Adrenal gland (tissue), 12 donors: ENCODE data around the gene LRP8. TPM values are rescaled to one million over a fixed set of nuclear protein-coding genes. Genes with fewer than 3 reads are reported as not detected.

Source experiments
- DNase-seq, 7 donors: peaks; one replicate each; pipeline ENCODE4 v3.0.0-alpha.2; 2019 to 2020
- H3K27ac ChIP-seq, 5 donors: fragments of 200-600 bp; sonication (generic) in 4 of 5; 1 replicate in 3 of 5; 2 replicates in 2 of 5; pipeline versions ENCODE4 v1.5.1 to v1.8.0; 2016 to 2020; ENCODE audit warnings: mild to moderate bottlenecking in 1 of 5
- H3K27me3 ChIP-seq: fragments of 200-600 bp; 2 replicates; pipeline ENCODE4 v1.8.0; 2021
- H3K36me3 ChIP-seq, 2 donors: fragments of 200-600 bp; replicated peaks in 1 of 2; 1 replicate in 1 of 2; 2 replicates in 1 of 2; pipeline versions ENCODE4 v1.5.1 to v1.8.0; 2018 to 2022
- H3K4me1 ChIP-seq, 2 donors: fragments of 200-600 bp; replicated peaks in 1 of 2; 1 replicate in 1 of 2; 2 replicates in 1 of 2; pipeline versions ENCODE4 v1.5.1 to v1.8.0; 2018 to 2021
- H3K4me3 ChIP-seq, 4 donors: fragments of 200-600 bp; sonication (generic) in 3 of 4; one replicate each; pipeline ENCODE4 v1.5.1; 2016 to 2018
- H3K9me3 ChIP-seq, 3 donors: fragments of 200-600 bp; sonication (generic) in 1 of 3; replicated peaks in 1 of 3; 1 replicate in 2 of 3; 2 replicates in 1 of 3; pipeline versions ENCODE4 v1.5.1 to v1.8.0; 2016 to 2021
- POLR2A ChIP-seq, 2 donors: fragments of 450-650 bp; IDR thresholded peaks; one replicate each; pipeline ENCODE4 v1.6.1; 2017; ENCODE audit warnings: antibody characterized with exemption in 2 of 2, mild to moderate bottlenecking in 2 of 2, moderate library complexity in 1 of 2
- WGBS, 4 donors: extraction: QIAGEN DNeasy Blood & Tissue Kit in 2 of 4; methylation state at CpG; one replicate each; pipeline versions ENCODE4 v1.1.5 to v1.1.7; 2013 to 2017; 5-methylcytosine and 5-hydroxymethylcytosine counted together
- intact Hi-C, 2 donors: fragments of 100-400 bp; cut with DNase I; formaldehyde crosslinking; loops; one replicate each; pipeline versions ENCODE4 v1.14.1 to v1.15.0; 2022 to 2023
- polyA plus RNA-seq, 3 donors: library from polyadenylated mRNA; stranded (reverse); fragments of 200-250 nt in 2 of 3; fragments of 350-450 nt in 1 of 3; fragmentation: Illumina TruSeq in 1 of 3; extraction: RNeasy Lipid Tissue Mini Kit (QIAGEN cat#74804) in 1 of 3; gene quantifications; one replicate each; pipeline ENCODE4 v1.2.3, GENCODE V29; 2013 to 2014
- total RNA-seq, 9 donors: library from RNA; depleted of rRNA in 4 of 9; stranded (reverse); fragments of >200 nt in 4 of 9; fragments of 120-200 nt in 1 of 9; fragmentation: NEBNext Ultra II Directional in 1 of 9; extraction: Animal tissue kit (Norgen Biotek cat#: 25700) in 1 of 9; gene quantifications; one replicate each; pipeline versions ENCODE4 v1.1.0 to v1.2.4, GENCODE V29; 2013 to 2023
- TF ChIP-seq, protein P1 (sequence below), 6 experiments: fragments of 450-650 bp in 4 of 6; fragments of 200-600 bp in 2 of 6; sonication (generic) in 1 of 6; IDR thresholded peaks; 1 replicate in 5 of 6; 2 replicates in 1 of 6; pipeline versions ENCODE4 v1.5.1 to v1.8.0; 2016 to 2021; ENCODE audit warnings: antibody characterized with exemption in 6 of 6, mild to moderate bottlenecking in 2 of 6, moderate library complexity in 1 of 6
- donor health status: healthy with polysubstance abuse.
- donor health status: Bipolar disorder and iron deficiency.
- donor health status: DM: yes; HTN: yes; CAD: no.
- donor health status: DM: no; HTN: no; CAD: no.
- donor health status: DM: no; HTN: no; CAD: no.
- donor health status: DM: yes; HTN: yes; CAD: no.

The LRP8 gene
- total and polyA plus RNA-seq, 12 donors: 0.64 to 7.6 (median 2.7) TPM

DNA sequence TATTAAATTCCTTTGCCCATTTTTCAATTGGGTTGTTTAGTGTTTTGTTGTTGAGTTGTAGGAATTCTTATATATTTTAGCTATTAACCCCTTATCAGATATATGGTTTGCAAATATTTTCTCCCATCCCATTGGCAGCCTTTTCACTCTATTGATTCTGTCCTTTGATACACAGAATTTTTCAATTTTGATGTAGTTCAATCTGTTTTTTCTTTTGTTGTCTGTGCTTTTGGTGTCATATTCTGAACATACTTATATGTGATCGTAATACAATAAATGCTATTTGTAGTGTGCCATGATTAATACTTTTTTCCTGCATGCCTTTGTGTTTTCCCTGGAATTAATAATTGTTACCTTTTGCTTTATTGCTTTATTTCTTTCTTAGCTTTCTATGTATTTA, 7.8 kb upstream of the LRP8 start:
- intact Hi-C loops: no loop called here
- 71 to 88% (median 83%) methylated on average over 1 of the region's 1 CpG for WGBS, 4 donors
- H3K27ac ChIP-seq: no peak overlapping the region
- no peak overlapping the region for H3K4me3 ChIP-seq
- TF ChIP-seq, protein P1, sequence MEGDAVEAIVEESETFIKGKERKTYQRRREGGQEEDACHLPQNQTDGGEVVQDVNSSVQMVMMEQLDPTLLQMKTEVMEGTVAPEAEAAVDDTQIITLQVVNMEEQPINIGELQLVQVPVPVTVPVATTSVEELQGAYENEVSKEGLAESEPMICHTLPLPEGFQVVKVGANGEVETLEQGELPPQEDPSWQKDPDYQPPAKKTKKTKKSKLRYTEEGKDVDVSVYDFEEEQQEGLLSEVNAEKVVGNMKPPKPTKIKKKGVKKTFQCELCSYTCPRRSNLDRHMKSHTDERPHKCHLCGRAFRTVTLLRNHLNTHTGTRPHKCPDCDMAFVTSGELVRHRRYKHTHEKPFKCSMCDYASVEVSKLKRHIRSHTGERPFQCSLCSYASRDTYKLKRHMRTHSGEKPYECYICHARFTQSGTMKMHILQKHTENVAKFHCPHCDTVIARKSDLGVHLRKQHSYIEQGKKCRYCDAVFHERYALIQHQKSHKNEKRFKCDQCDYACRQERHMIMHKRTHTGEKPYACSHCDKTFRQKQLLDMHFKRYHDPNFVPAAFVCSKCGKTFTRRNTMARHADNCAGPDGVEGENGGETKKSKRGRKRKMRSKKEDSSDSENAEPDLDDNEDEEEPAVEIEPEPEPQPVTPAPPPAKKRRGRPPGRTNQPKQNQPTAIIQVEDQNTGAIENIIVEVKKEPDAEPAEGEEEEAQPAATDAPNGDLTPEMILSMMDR (IDR thresholded peaks at IDR 0.05): no peak
- no peak for TF ChIP-seq POLR2A (IDR thresholded peaks at IDR 0.05)
- peaks cover 5% of the 10 kb centered on the region for H3K27me3 ChIP-seq
- DNase-seq: no peak
- no peaks in the 10 kb centered on the region for H3K9me3 ChIP-seq
- no peaks in the 10 kb centered on the region for H3K36me3 ChIP-seq
- no peaks in the 10 kb centered on the region for H3K4me1 ChIP-seq

DNA sequence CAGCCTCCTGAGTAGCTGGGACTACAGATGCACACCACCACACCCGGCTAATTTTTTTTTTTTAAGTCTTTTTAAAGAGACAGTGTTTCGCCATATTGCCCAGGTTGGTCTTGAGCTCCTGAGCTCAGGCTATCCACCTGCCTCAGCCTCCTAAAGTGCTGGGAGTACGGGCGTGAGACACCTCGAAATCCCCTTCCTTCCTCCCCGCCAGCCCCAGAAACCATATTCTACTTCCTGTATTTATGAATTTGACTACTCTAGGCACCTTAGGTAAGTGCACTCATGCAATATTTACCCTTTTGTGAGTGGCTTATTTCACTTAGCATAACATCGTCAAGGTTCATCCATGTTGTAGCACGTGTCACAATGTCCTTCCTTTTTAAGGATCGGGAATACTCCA, 6.9 kb upstream of the LRP8 start:
- intact Hi-C loops: no loop called here
- DNase-seq: peak in 2 of 7 donors; percentile 2 to 25
- H3K36me3 ChIP-seq: no peaks in the 10 kb centered on the region
- no peaks in the 10 kb centered on the region for H3K4me1 ChIP-seq
- no peak overlapping the region for H3K27ac ChIP-seq
- no peak for TF ChIP-seq POLR2A (IDR thresholded peaks at IDR 0.05)
- TF ChIP-seq, protein P1 (IDR thresholded peaks at IDR 0.05): no peak
- peaks cover 5% of the 10 kb centered on the region for H3K27me3 ChIP-seq
- WGBS, 4 donors: 69 to 80% (median 74%) methylated on average over 9 of the region's 9 CpGs
- no peaks in the 10 kb centered on the region for H3K9me3 ChIP-seq
- H3K4me3 ChIP-seq: no peak overlapping the region

GRCh38 chr1:53334312-53334711, 6.4 kb upstream of the LRP8 start:
- WGBS, 4 donors: 89 to 93% (median 90%) methylated on average over 2 of the region's 2 CpGs
- Histone ChIP-seq H3K4me1 (no peaks in the 10 kb centered on the region), H3K4me3 (no peak overlapping the region)

GRCh38 chr1:53332833-53333232, 5.0 kb upstream of the LRP8 start:
- H3K9me3 ChIP-seq: no peaks in the 10 kb centered on the region
- no peak overlapping the region for H3K4me3 ChIP-seq
- intact Hi-C loops: no loop called here
- H3K27ac ChIP-seq: no peak overlapping the region
- 57 to 90% (median 74%) methylated on average over 3 of the region's 3 CpGs for WGBS, 4 donors
- H3K27me3 ChIP-seq: no peaks in the 10 kb centered on the region
- H3K4me1 ChIP-seq: no peaks in the 10 kb centered on the region
- peak in 4 of 7 donors; percentile 2 to 17 (median 3) for DNase-seq
- no peak for TF ChIP-seq POLR2A (IDR thresholded peaks at IDR 0.05)
- TF ChIP-seq, protein P1 (IDR thresholded peaks at IDR 0.05): no peak
- H3K36me3 ChIP-seq: no peaks in the 10 kb centered on the region

More at GRCh38 chr1:53334312-53334711, 6.4 kb upstream of the LRP8 start:
- H3K36me3 ChIP-seq: no peaks in the 10 kb centered on the region
- TF ChIP-seq, protein P1 (IDR thresholded peaks at IDR 0.05): no peak
- TF ChIP-seq POLR2A (IDR thresholded peaks at IDR 0.05): no peak
- intact Hi-C loops: no loop called here
- peaks cover 5% of the 10 kb centered on the region for H3K27me3 ChIP-seq
- no peak overlapping the region for H3K27ac ChIP-seq
- DNase-seq: peak in 2 of 7 donors; percentile 2 to 18
- H3K9me3 ChIP-seq: no peaks in the 10 kb centered on the region
